GM12878 (cell line): ENCODE results near the gene EEPD1. TPM values are rescaled to one million over a fixed set of nuclear protein-coding genes. Genes with fewer than 3 reads are reported as not detected.

Experiments
- ATAC-seq: fragments of 200-7000 bp; cut with Tn5 transposase; 3 replicates; pipeline ENCODE4 v1.9.1; 2020; ENCODE audit warnings: mild to moderate bottlenecking, moderate library complexity
- BruUV-seq: library from RNA; stranded (reverse); fragments of 400-500 nt; replicated peaks from 2 replicates; lab custom pipeline; 2021; lab: Mats Ljungman, UMichigan
- CTCF ChIA-PET: fragments of 300-600 bp; sonication (Branson Sonifier 250); formaldehyde crosslinking; extraction: SDS; loops from one replicate; lab custom pipeline; 2021; ENCODE audit warnings: inconsistent platforms; lab: Yijun Ruan, JAX
- POLR2A ChIA-PET: fragments of 350-600 bp; formaldehyde crosslinking; extraction: SDS; loops from one replicate; lab custom pipeline; 2021; ENCODE audit warnings: inconsistent platforms; lab: Charles Lee
- RAD21 ChIA-PET: fragments of 300-600 bp; sonication (Branson Sonifier 250); formaldehyde crosslinking; loops from one replicate; lab custom pipeline; 2023; ENCODE audit warnings: antibody characterized with exemption; ENCODE audit not compliant: unreplicated experiment; lab: Charles Lee
- SMC1A ChIA-PET: fragments of 300-600 bp; sonication (Branson Sonifier 250); formaldehyde crosslinking; loops from one replicate; lab custom pipeline; 2023; ENCODE audit not compliant: unreplicated experiment, uncharacterized antibody; lab: Charles Lee
- DNase-seq: peaks from one replicate; pipeline ENCODE4 v3.0.0-alpha.2; 2011; ENCODE audit warnings: low read depth, low spot score
- FAIRE-seq: peaks from 3 replicates; lab custom pipeline; 2011; peaks lifted over from hg19 to GRCh38; lab: Jason Lieb, UNC
- H2AFZ ChIP-seq: 2 replicates; pipeline ENCODE4 v1.6.0; 2011; ENCODE audit warnings: low read depth, low read length, control low read depth; ENCODE audit not compliant: control insufficient read depth
- H3K27ac ChIP-seq: 2 replicates; pipeline ENCODE4 v1.5.1; 2011; ENCODE audit warnings: control low read depth; ENCODE audit not compliant: control insufficient read depth, insufficient read depth
- H3K27me3 ChIP-seq, 2 experiments: replicated peaks in 1 of 2; 2 replicates each; pipeline versions ENCODE4 v1.6.0 to v1.6.1; 2011; ENCODE audit warnings: low read length in 1 of 2; ENCODE audit not compliant: control insufficient read depth in 2 of 2, insufficient read depth in 2 of 2
- H3K36me3 ChIP-seq, 2 experiments: 2 replicates each; pipeline ENCODE4 v1.5.1; 2011; ENCODE audit warnings: low read length in 1 of 2; ENCODE audit not compliant: control insufficient read depth in 2 of 2, insufficient read depth in 2 of 2
- H3K4me1 ChIP-seq: 2 replicates; pipeline ENCODE4 v1.6.1; 2011; ENCODE audit warnings: mild to moderate bottlenecking, low read length, moderate library complexity, mixed read lengths; ENCODE audit not compliant: control insufficient read depth, insufficient read depth
- H3K4me2 ChIP-seq: 2 replicates; pipeline ENCODE4 v1.6.0; 2011; ENCODE audit warnings: control low read depth; ENCODE audit not compliant: control insufficient read depth, insufficient read depth
- H3K4me3 ChIP-seq: fragments of 200-600 bp; sonication (generic); 2 replicates; pipeline ENCODE4 v1.5.1; 2016
- H3K79me2 ChIP-seq: 2 replicates; pipeline ENCODE4 v1.6.0; 2011; ENCODE audit warnings: low read length; ENCODE audit not compliant: control insufficient read depth, insufficient read depth
- H3K9ac ChIP-seq: 2 replicates; pipeline ENCODE4 v1.8.0; 2011; ENCODE audit warnings: low read length, control low read depth, mixed read lengths; ENCODE audit not compliant: control insufficient read depth, insufficient read depth
- H3K9me3 ChIP-seq: replicated peaks from 3 replicates; pipeline ENCODE4 v1.5.1; 2011; ENCODE audit warnings: mild to moderate bottlenecking, low read length; ENCODE audit not compliant: control insufficient read depth, insufficient read depth
- H4K20me1 ChIP-seq: 2 replicates; pipeline ENCODE4 v1.6.0; 2011; ENCODE audit not compliant: control insufficient read depth, insufficient read depth
- ESRRA ChIP-seq: IDR thresholded peaks from 2 replicates; pipeline ENCODE4 v1.6.1; 2012; ENCODE audit warnings: mild to moderate bottlenecking, low read length, improper control_type of control experiment
- FOXK2 ChIP-seq: fragments of 450-650 bp; IDR thresholded peaks from 2 replicates; pipeline ENCODE4 v1.6.1; 2017; ENCODE audit warnings: mild to moderate bottlenecking, moderate library complexity
- GABPA ChIP-seq: IDR thresholded peaks from 2 replicates; pipeline ENCODE4 v1.6.1; 2014; ENCODE audit warnings: antibody characterized with exemption, low read depth, mild to moderate bottlenecking, inconsistent platforms
- JUND ChIP-seq: IDR thresholded peaks from 2 replicates; pipeline ENCODE4 v1.6.1; 2012; ENCODE audit warnings: low read depth, mild to moderate bottlenecking, low read length, improper control_type of control experiment, moderate library complexity
- KDM1A ChIP-seq: fragments of 200-600 bp; sonication (generic); IDR thresholded peaks from 2 replicates; pipeline ENCODE4 v1.6.1; 2016; ENCODE audit warnings: borderline replicate concordance
- LARP7 ChIP-seq: fragments of 450-650 bp; IDR thresholded peaks from 2 replicates; pipeline ENCODE4 v1.6.1; 2017; ENCODE audit warnings: mild to moderate bottlenecking
- MTA3 ChIP-seq: IDR thresholded peaks from 2 replicates; pipeline ENCODE4 v1.6.1; 2012; ENCODE audit warnings: low read length, inconsistent platforms, borderline replicate concordance
- MYB ChIP-seq: fragments of 150-350 bp; IDR thresholded peaks from 2 replicates; pipeline ENCODE4 v1.6.1; 2014; ENCODE audit warnings: mild to moderate bottlenecking, low read depth, low read length, borderline replicate concordance
- POLR2AphosphoS5 ChIP-seq: IDR thresholded peaks from 2 replicates; pipeline ENCODE4 v1.6.1; 2011; ENCODE audit warnings: mild to moderate bottlenecking, low read length, inconsistent platforms
- RAD21 ChIP-seq: IDR thresholded peaks from 2 replicates; pipeline ENCODE4 v1.6.1; 2011; ENCODE audit warnings: mild to moderate bottlenecking, low read depth, low read length, moderate library complexity; ENCODE audit not compliant: insufficient read depth
- RBBP5 ChIP-seq: fragments of 200-600 bp; sonication (generic); conservative IDR thresholded peaks from 2 replicates; pipeline ENCODE4 v1.6.1; 2016
- RCOR1 ChIP-seq: conservative IDR thresholded peaks from 2 replicates; pipeline ENCODE4 v1.6.1; 2012; ENCODE audit warnings: low read depth, low read length, improper control_type of control experiment
- SPI1 ChIP-seq: IDR thresholded peaks from 2 replicates; pipeline ENCODE4 v1.6.1; 2011; ENCODE audit warnings: low read depth, mild to moderate bottlenecking, low read length, moderate library complexity, borderline replicate concordance; ENCODE audit not compliant: insufficient read depth
- SREBF1 ChIP-seq: IDR thresholded peaks from 2 replicates; pipeline ENCODE4 v1.6.1; 2012; ENCODE audit warnings: mild to moderate bottlenecking, low read length
- STAT3 ChIP-seq: IDR thresholded peaks from 2 replicates; pipeline ENCODE4 v1.6.1; 2011; ENCODE audit warnings: low read depth, low read length, improper control_type of control experiment
- SUZ12 ChIP-seq: fragments of 200-600 bp; sonication (generic); IDR thresholded peaks from one replicate; pipeline ENCODE4 v1.6.1; 2018; ENCODE audit warnings: antibody characterized with exemption, mild to moderate bottlenecking; ENCODE audit not compliant: unreplicated experiment
- ZNF384 ChIP-seq: IDR thresholded peaks from 2 replicates; pipeline ENCODE4 v1.6.1; 2012; ENCODE audit warnings: low read depth, mild to moderate bottlenecking, low read length, improper control_type of control experiment, borderline replicate concordance
- WGBS: methylation state at CpG from one replicate; pipeline ENCODE4 v1.1.6; 2016; ENCODE audit warnings: low lambda C conversion rate; ENCODE audit not compliant: insufficient replicate concordance, insufficient coverage; ENCODE audit errors: missing lambda C conversion rate; 5-methylcytosine and 5-hydroxymethylcytosine counted together
- in situ Hi-C: fragments of 300-500 bp; cut with MboI; formaldehyde crosslinking; loops from 9 replicates; pipeline ENCODE4 v1.14.3; 2018; ENCODE audit warnings: mixed read lengths
- intact Hi-C: fragments of 100-400 bp; cut with micrococcal nuclease; formaldehyde crosslinking; loops from one replicate; pipeline ENCODE4 v1.14.2; 2022; ENCODE audit not compliant: unreplicated experiment
- polyA plus RNA-seq, 11 experiments: library from polyadenylated mRNA; depleted of rRNA in 4 of 11; unstranded in 6 of 11; stranded (reverse) in 5 of 11; fragments of >200 nt; fragmentation: Nextera tagmentation in 4 of 11; fragmentation: Illumina TruSeq in 1 of 11; extraction: Ambion mirVana in 4 of 11; extraction: Trizol in 1 of 11; gene quantifications; 1 replicate in 1 of 11; 2 replicates in 10 of 11; pipeline versions ENCODE4 v1.2.1 to v1.2.3, GENCODE V29; 2011 to 2016; ENCODE audit warnings: inconsistent platforms in 2 of 11, missing spikeins in 2 of 11, low read depth in 1 of 11
- total RNA-seq, 4 experiments: library from RNA; depleted of rRNA in 3 of 4; stranded (reverse); fragments of >200 nt in 3 of 4; fragmentation: Illumina TruSeq in 1 of 4; extraction: Trizol in 1 of 4; gene quantifications; 2 replicates each; pipeline versions ENCODE4 v1.2.1 to v1.2.3, GENCODE V29; 2013 to 2021
- TF ChIP-seq, protein P1 (sequence below): fragments of 450-650 bp; conservative IDR thresholded peaks from 2 replicates; pipeline ENCODE4 v1.6.1; 2017; ENCODE audit warnings: mild to moderate bottlenecking, moderate library complexity
- TF ChIP-seq, protein P2 (sequence below): IDR thresholded peaks from 2 replicates; pipeline ENCODE4 v1.6.1; 2011; ENCODE audit warnings: low read depth, low read length, improper control_type of control experiment, borderline replicate concordance
- TF ChIP-seq, protein P3 (sequence below): IDR thresholded peaks from 2 replicates; pipeline ENCODE4 v1.6.1; 2011; ENCODE audit warnings: mild to moderate bottlenecking, low read depth, low read length, moderate library complexity; ENCODE audit not compliant: insufficient replicate concordance

Gene EEPD1
- total and polyA plus RNA-seq, 10 of the 15 experiments (the other 5 are each of a cell fraction or from before 2014, with no cell fraction given) = 0.24 to 2.8 (median 0.86) TPM; not detected in 1

DNA sequence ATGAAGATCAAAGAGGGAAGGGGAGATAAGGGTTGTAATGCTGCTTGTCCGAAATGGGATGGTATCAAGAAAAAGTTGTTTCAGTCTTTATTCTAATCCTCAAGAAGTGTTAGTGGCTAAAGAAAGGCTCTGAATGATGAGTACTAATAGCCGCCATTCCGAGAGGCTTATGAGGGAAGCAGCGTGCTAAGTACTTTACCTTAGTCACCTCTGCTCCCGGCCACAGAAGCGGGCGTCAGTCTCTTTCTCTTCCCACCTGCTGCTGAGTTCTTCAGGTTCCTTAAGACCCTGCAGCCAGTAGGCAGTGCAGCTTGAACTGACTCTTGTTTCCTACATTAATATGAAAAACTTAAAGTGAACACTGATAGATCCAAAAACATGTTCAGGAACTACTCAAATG, 73.1 kb downstream of the EEPD1 start:
- TF ChIP-seq, protein P1, sequence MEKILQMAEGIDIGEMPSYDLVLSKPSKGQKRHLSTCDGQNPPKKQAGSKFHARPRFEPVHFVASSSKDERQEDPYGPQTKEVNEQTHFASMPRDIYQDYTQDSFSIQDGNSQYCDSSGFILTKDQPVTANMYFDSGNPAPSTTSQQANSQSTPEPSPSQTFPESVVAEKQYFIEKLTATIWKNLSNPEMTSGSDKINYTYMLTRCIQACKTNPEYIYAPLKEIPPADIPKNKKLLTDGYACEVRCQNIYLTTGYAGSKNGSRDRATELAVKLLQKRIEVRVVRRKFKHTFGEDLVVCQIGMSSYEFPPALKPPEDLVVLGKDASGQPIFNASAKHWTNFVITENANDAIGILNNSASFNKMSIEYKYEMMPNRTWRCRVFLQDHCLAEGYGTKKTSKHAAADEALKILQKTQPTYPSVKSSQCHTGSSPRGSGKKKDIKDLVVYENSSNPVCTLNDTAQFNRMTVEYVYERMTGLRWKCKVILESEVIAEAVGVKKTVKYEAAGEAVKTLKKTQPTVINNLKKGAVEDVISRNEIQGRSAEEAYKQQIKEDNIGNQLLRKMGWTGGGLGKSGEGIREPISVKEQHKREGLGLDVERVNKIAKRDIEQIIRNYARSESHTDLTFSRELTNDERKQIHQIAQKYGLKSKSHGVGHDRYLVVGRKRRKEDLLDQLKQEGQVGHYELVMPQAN = no peak
- TF ChIP-seq MYB = no peak
- no peak for TF ChIP-seq ZNF384
- TF ChIP-seq, protein P2, sequence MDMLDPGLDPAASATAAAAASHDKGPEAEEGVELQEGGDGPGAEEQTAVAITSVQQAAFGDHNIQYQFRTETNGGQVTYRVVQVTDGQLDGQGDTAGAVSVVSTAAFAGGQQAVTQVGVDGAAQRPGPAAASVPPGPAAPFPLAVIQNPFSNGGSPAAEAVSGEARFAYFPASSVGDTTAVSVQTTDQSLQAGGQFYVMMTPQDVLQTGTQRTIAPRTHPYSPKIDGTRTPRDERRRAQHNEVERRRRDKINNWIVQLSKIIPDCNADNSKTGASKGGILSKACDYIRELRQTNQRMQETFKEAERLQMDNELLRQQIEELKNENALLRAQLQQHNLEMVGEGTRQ = no peak
- TF ChIP-seq RBBP5 = no peak
- TF ChIP-seq SREBF1 = no peak
- no peak for TF ChIP-seq JUND
- no peak for TF ChIP-seq POLR2AphosphoS5
- no peak for TF ChIP-seq GABPA
- TF ChIP-seq, protein P3, sequence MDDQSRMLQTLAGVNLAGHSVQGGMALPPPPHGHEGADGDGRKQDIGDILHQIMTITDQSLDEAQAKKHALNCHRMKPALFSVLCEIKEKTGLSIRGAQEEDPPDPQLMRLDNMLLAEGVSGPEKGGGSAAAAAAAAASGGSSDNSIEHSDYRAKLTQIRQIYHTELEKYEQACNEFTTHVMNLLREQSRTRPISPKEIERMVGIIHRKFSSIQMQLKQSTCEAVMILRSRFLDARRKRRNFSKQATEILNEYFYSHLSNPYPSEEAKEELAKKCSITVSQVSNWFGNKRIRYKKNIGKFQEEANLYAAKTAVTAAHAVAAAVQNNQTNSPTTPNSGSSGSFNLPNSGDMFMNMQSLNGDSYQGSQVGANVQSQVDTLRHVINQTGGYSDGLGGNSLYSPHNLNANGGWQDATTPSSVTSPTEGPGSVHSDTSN = no peak
- TF ChIP-seq LARP7 = no peak
- no peak for TF ChIP-seq SPI1
- TF ChIP-seq RAD21 = no peak
- no peak for TF ChIP-seq RCOR1
- TF ChIP-seq MTA3 = no peak
- no peak for TF ChIP-seq SUZ12
- no peak for TF ChIP-seq STAT3
- TF ChIP-seq KDM1A = no peak
- no peak for TF ChIP-seq ESRRA
- TF ChIP-seq FOXK2 = no peak
- SMC1A ChIA-PET = no interaction called here
- BruUV-seq = no TSS peak
- Histone ChIP-seq H2AFZ (no peak overlapping the region), H3K9ac (no peak overlapping the region), H3K4me1 (no peaks in the 10 kb centered on the region), H3K27me3 (no peaks in the 10 kb centered on the region; a peak in 2 of 4 replicates), H3K27ac (no peak overlapping the region), H3K4me3 (no peak overlapping the region), H3K36me3 (no peaks in the 10 kb centered on the region), H3K79me2 (no peaks in the 10 kb centered on the region), H3K4me2 (no peak overlapping the region), H4K20me1 (no peaks in the 10 kb centered on the region), H3K9me3 (no peaks in the 10 kb centered on the region)
- intact Hi-C loops = no loop called here
- POLR2A ChIA-PET = no interaction called here
- RAD21 ChIA-PET = no interaction called here
- FAIRE-seq (no peak), ATAC-seq (no peak), DNase-seq (no peak)
- in situ Hi-C loops = no loop called here
- CTCF ChIA-PET = no interaction called here
- 81% methylated on average over 7 of the region's 7 CpGs for WGBS
